Vagina (tissue), 2 donors: ENCODE measurements around the gene APAF1. TPM values are rescaled to one million over a fixed set of nuclear protein-coding genes. Genes with fewer than 3 reads are reported as not detected.

Experiments
- DNase-seq, 2 donors: peaks; one replicate each; pipeline ENCODE4 v3.0.0-alpha.2; 2017; ENCODE audit errors: extremely low spot score in 2 of 2
- H3K27ac ChIP-seq: fragments of 200-600 bp; sonication (generic); one replicate; pipeline ENCODE4 v1.5.1; 2019
- H3K27me3 ChIP-seq: fragments of 200-600 bp; sonication (generic); one replicate; pipeline ENCODE4 v1.5.1; 2019
- H3K36me3 ChIP-seq, 2 donors: fragments of 200-600 bp; sonication (generic); one replicate each; pipeline ENCODE4 v1.5.1; 2017 to 2019
- H3K4me1 ChIP-seq: fragments of 200-600 bp; sonication (generic); one replicate; pipeline ENCODE4 v1.5.1; 2019
- H3K4me3 ChIP-seq, 2 donors: fragments of 200-600 bp; sonication (generic); 1 replicate in 1 of 2; 2 replicates in 1 of 2; pipeline ENCODE4 v1.5.1; 2016 to 2019
- H3K9me3 ChIP-seq: fragments of 200-600 bp; sonication (generic); one replicate; pipeline ENCODE4 v1.5.1; 2019
- CTCF ChIP-seq, 3 experiments: fragments of 450-650 bp in 2 of 3; fragments of 200-600 bp in 1 of 3; sonication (generic) in 1 of 3; IDR thresholded peaks; one replicate each; pipeline ENCODE4 v1.5.1; 2017 to 2019; ENCODE audit warnings: antibody characterized with exemption in 3 of 3, mild to moderate bottlenecking in 2 of 3, moderate library complexity in 2 of 3
- POLR2A ChIP-seq, 2 donors: fragments of 450-650 bp; IDR thresholded peaks; one replicate each; pipeline ENCODE4 v1.6.1; 2017; ENCODE audit warnings: antibody characterized with exemption in 2 of 2, mild to moderate bottlenecking in 2 of 2, moderate library complexity in 2 of 2
- POLR2AphosphoS5 ChIP-seq, 2 donors: sonication (generic); formaldehyde crosslinking; IDR thresholded peaks; one replicate each; pipeline ENCODE4 v1.9.0; 2017; ENCODE audit warnings: antibody characterized with exemption in 2 of 2, mild to moderate bottlenecking in 2 of 2, low read depth in 1 of 2; ENCODE audit not compliant: insufficient read depth in 1 of 2
- intact Hi-C: fragments of 100-400 bp; cut with DNase I; formaldehyde crosslinking; loops from one replicate; pipeline ENCODE4 v1.15.1; 2023
- total RNA-seq: library from RNA; depleted of rRNA; stranded (reverse); fragments of >200 nt; gene quantifications from one replicate; pipeline ENCODE4 v1.2.3, GENCODE V29; 2016

Gene APAF1
- total RNA-seq, 1 donor from 2014 or later = 12.8 TPM

GRCh38 chr12:98738539-98738938 lies 93.4 kb downstream of the APAF1 start:
- Histone ChIP-seq H3K4me1 (peaks cover 7% of the 10 kb centered on the region), H3K4me3 (no peak overlapping the region), H3K36me3 (peaks cover 0 to 6% of the 10 kb centered on the region in 2 donors), H3K9me3 (no peaks in the 10 kb centered on the region), H3K27me3 (no peaks in the 10 kb centered on the region), H3K27ac (no peak overlapping the region)
- TF ChIP-seq POLR2A (IDR thresholded peaks at IDR 0.05) (no peak), POLR2AphosphoS5 (IDR thresholded peaks at IDR 0.05; ENCODE audit: insufficient read depth in 1 of 2, low read depth in 1 of 2) (no peak), CTCF (IDR thresholded peaks at IDR 0.05) (no peak)
- intact Hi-C loops = no loop called here
- no peak for DNase-seq

- no peak overlapping the region for H3K4me3 ChIP-seq
- intact Hi-C loops = no loop called here
- TF ChIP-seq POLR2A (IDR thresholded peaks at IDR 0.05) (no peak), POLR2AphosphoS5 (IDR thresholded peaks at IDR 0.05; ENCODE audit: insufficient read depth in 1 of 2, low read depth in 1 of 2) (no peak), CTCF (IDR thresholded peaks at IDR 0.05) (no peak)
- peaks cover 12% of the 10 kb centered on the region for H3K4me1 ChIP-seq
- DNase-seq = no peak
- no peak overlapping the region for H3K27ac ChIP-seq
- H3K36me3 ChIP-seq = no peaks in the 10 kb centered on the region
- H3K9me3 ChIP-seq = no peaks in the 10 kb centered on the region
- H3K27me3 ChIP-seq = no peaks in the 10 kb centered on the region
Measured at GRCh38 chr12:98740751-98741150, 95.7 kb downstream of the APAF1 start.

GRCh38 chr12:98741196-98741555 lies 96.1 kb downstream of the APAF1 start:
- Histone ChIP-seq H3K27ac (no peak overlapping the region), H3K27me3 (no peaks in the 10 kb centered on the region), H3K36me3 (no peaks in the 10 kb centered on the region), H3K4me3 (no peak overlapping the region), H3K4me1 (peaks cover 16% of the 10 kb centered on the region), H3K9me3 (no peaks in the 10 kb centered on the region)
- TF ChIP-seq CTCF (IDR thresholded peaks at IDR 0.05) (no peak), POLR2AphosphoS5 (IDR thresholded peaks at IDR 0.05; ENCODE audit: insufficient read depth in 1 of 2, low read depth in 1 of 2) (no peak), POLR2A (IDR thresholded peaks at IDR 0.05) (no peak)
- intact Hi-C loops = no loop called here
- DNase-seq = no peak

GRCh38 chr12:98741556-98742265 lies 96.6 kb downstream of the APAF1 start:
- no peak for DNase-seq
- intact Hi-C loops = no loop called here
- Histone ChIP-seq H3K9me3 (no peaks in the 10 kb centered on the region), H3K36me3 (no peaks in the 10 kb centered on the region), H3K27ac (no peak overlapping the region), H3K4me1 (peaks cover 17% of the 10 kb centered on the region), H3K27me3 (no peaks in the 10 kb centered on the region), H3K4me3 (no peak overlapping the region)
- TF ChIP-seq POLR2AphosphoS5 (IDR thresholded peaks at IDR 0.05; ENCODE audit: insufficient read depth in 1 of 2, low read depth in 1 of 2) (no peak), POLR2A (IDR thresholded peaks at IDR 0.05) (no peak), CTCF (IDR thresholded peaks at IDR 0.05) (no peak)

GRCh38 chr12:98743362-98743953 lies 98.4 kb downstream of the APAF1 start:
- no peak for DNase-seq
- H3K27me3 ChIP-seq = no peaks in the 10 kb centered on the region
- H3K4me1 ChIP-seq = peaks cover 12% of the 10 kb centered on the region
- H3K9me3 ChIP-seq = no peaks in the 10 kb centered on the region
- no peak overlapping the region for H3K4me3 ChIP-seq
- TF ChIP-seq POLR2AphosphoS5 (IDR thresholded peaks at IDR 0.05; ENCODE audit: insufficient read depth in 1 of 2, low read depth in 1 of 2) = no peak
- TF ChIP-seq POLR2A (IDR thresholded peaks at IDR 0.05) = no peak
- TF ChIP-seq CTCF (IDR thresholded peaks at IDR 0.05) = no peak
- intact Hi-C loops = no loop called here
- no peaks in the 10 kb centered on the region for H3K36me3 ChIP-seq
- no peak overlapping the region for H3K27ac ChIP-seq
